NB4 (cell line): ENCODE results near the gene LCE2D.

ENCODE experiments used
- CTCF ChIP-seq: IDR thresholded peaks from one replicate; pipeline ENCODE4 v1.5.1; 2012; ENCODE audit warnings: low read depth, low read length
- MAX ChIP-seq: IDR thresholded peaks from 2 replicates; pipeline ENCODE4 v1.6.1; 2011; ENCODE audit warnings: low read depth, low read length
- MYC ChIP-seq: IDR thresholded peaks from 2 replicates; pipeline ENCODE4 v1.6.1; 2011; ENCODE audit warnings: low read depth, low read length
- POLR2A ChIP-seq: IDR thresholded peaks from 2 replicates; pipeline ENCODE4 v1.6.1; 2011; ENCODE audit warnings: mild to moderate bottlenecking; ENCODE audit not compliant: insufficient read length; ENCODE audit errors: extremely low read depth

DNA sequence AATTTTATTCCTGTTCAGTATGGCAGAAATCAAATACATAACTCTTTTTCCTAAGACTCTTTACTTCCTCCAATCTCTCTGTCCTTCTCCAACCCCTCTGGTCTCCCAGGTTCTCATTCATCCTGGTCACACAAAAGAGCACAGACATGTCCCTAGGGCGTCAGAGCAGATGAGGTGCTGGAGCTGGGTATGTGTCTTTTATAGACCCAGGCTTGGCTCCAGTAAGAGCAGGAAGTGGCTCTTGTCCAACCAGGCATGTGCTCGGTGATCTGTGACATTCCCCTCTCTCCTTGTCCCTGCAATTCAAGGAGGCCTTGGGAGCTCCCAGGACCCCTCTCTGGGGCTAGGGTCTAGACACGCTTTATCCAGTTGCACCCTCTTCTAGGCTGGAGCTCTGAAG is 18.0 kb upstream of the LCE2D start:
- TF ChIP-seq CTCF, result no peak
- no peak for TF ChIP-seq POLR2A
- no peak for TF ChIP-seq MAX
- no peak for TF ChIP-seq MYC
